Cardiac fibroblast (primary cell): ENCODE data around the gene NXPE3.
"Not testable (repeated sequence)": the region's sequence is repeated elsewhere in the genome, so short reads cannot be mapped to it uniquely, and the experiment has no call there.

Experiments used
- DNase-seq, 2 donors: peaks; one replicate each; pipeline versions ENCODE4 v3.0.0 to v3.0.0-alpha.2; 2010; ENCODE audit warnings: low read depth in 2 of 2
- H3K4me3 ChIP-seq, 2 donors: replicated peaks in 1 of 2; 1 replicate in 1 of 2; 2 replicates in 1 of 2; pipeline ENCODE4 v1.5.1; 2011; ENCODE audit warnings: low read depth in 2 of 2, low read length in 2 of 2, mild to moderate bottlenecking in 2 of 2, moderate library complexity in 1 of 2
- TF ChIP-seq, protein P1 (sequence below): IDR thresholded peaks from one replicate; pipeline ENCODE4 v1.5.1; 2011; ENCODE audit warnings: low read depth, mild to moderate bottlenecking, low read length, inconsistent platforms

NXPE3 gene

GRCh38 chr3:101859882-101860448 is 81.0 kb downstream of the NXPE3 start:
- TF ChIP-seq, protein P1, sequence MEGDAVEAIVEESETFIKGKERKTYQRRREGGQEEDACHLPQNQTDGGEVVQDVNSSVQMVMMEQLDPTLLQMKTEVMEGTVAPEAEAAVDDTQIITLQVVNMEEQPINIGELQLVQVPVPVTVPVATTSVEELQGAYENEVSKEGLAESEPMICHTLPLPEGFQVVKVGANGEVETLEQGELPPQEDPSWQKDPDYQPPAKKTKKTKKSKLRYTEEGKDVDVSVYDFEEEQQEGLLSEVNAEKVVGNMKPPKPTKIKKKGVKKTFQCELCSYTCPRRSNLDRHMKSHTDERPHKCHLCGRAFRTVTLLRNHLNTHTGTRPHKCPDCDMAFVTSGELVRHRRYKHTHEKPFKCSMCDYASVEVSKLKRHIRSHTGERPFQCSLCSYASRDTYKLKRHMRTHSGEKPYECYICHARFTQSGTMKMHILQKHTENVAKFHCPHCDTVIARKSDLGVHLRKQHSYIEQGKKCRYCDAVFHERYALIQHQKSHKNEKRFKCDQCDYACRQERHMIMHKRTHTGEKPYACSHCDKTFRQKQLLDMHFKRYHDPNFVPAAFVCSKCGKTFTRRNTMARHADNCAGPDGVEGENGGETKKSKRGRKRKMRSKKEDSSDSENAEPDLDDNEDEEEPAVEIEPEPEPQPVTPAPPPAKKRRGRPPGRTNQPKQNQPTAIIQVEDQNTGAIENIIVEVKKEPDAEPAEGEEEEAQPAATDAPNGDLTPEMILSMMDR, result no peak
- peak in 1 of 2 donors; percentile 3 for DNase-seq
- no peak overlapping the region for H3K4me3 ChIP-seq

DNA sequence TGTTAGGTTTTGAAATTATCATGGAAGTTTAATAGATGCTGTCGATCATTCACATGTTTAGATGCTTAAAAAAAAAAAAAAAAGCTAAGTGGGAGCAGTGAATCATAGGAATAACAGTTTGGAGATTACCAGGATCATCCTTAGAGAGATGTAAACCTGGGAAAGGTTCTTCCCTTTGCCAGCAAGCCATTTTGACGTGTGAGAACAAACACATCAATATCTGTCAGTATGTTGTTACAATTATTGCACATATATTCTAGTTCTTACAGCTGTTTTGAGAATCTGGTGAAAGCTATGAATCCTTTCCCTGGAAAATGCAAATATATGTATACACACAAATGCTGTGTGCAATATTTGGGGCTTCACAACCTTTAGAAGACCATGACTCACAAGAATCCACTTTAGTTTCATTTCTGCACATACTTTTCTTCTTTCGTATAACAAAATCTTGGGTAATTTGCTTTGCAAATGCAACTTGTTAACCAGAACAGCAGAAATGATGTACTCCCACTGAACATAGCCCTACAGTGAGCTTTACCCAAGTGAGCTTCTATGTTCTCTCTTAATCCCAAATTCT is 82.3 kb downstream of the NXPE3 start:
- TF ChIP-seq, protein P1, result no peak
- H3K4me3 ChIP-seq, result no peak overlapping the region

DNA sequence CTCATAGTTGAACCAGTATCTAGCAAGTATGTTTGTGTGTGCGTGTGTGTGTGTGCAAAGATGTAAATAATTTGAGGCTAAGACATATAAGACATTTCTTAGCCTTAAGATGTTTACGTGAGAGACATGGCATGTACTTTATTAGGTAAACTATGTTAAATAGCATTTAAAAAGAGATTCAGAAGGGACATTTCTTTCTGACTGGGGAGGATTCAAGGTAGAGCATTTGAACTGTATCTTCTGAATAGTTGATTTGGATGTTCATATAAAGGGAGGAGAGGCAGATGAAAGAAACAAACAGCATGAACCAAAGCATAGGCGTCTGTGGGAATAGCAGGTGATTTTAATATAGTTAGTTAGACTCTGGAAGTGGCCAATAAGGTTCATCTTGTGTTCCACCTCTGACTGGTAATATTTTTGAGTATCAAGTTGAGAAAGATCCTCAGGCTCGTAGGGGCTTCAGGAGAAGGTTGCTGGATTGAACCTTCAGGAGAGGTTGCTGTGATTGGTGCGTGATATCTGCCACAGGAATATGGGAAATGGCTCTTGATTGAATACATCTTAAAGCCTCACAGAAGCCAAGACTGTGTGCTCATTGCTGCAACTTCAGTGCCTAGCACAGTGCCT is 82.9 kb downstream of the NXPE3 start:
- H3K4me3 ChIP-seq, result no peak overlapping the region
- TF ChIP-seq, protein P1, result no peak
- DNase-seq, result no peak

More for the DNA sequence above, 82.3 kb downstream of the NXPE3 start:
- peak in 1 of 2 donors; percentile 36 for DNase-seq

DNA sequence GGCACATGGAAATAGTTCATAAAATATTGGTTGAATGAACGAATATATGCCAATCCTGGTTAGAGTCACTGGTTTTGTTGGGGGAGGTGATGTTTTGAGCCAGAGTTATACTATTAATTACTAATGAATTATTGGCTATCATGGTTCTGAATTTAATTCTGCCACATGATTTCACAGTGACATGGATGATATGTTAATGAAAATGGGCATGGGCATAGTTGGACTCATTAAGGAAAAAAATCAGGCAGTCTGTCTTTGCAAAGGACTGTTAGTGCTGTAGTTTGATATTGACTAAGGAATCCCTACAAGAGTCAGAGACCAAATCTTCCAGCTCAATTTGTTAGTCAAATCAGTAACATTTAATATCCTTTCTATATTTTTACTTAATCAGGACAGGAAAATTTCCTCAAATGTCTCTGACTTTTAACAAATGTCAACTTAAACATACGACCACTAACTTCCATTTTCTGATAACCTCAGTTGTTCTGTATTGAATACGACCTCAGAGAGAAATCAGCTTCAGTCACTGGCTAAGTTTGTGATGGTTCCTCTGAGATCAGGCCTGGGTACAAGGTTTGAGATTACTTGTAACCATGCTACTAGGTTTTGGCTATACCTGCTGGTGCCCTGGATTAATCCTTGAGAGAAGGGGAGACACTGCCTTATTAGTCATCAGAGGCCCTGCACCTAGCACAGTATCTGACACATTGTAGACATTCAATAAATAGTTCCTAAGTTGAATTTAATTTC is 83.6 kb downstream of the NXPE3 start:
- TF ChIP-seq, protein P1, result no peak
- peak in 1 of 2 donors; percentile 35 for DNase-seq
- no peak overlapping the region for H3K4me3 ChIP-seq

GRCh38 chr3:101864926-101865325 is 85.9 kb downstream of the NXPE3 start:
- peak in 1 of 2 donors; percentile 14 for DNase-seq
- not testable (repeated sequence) for H3K4me3 ChIP-seq

DNA sequence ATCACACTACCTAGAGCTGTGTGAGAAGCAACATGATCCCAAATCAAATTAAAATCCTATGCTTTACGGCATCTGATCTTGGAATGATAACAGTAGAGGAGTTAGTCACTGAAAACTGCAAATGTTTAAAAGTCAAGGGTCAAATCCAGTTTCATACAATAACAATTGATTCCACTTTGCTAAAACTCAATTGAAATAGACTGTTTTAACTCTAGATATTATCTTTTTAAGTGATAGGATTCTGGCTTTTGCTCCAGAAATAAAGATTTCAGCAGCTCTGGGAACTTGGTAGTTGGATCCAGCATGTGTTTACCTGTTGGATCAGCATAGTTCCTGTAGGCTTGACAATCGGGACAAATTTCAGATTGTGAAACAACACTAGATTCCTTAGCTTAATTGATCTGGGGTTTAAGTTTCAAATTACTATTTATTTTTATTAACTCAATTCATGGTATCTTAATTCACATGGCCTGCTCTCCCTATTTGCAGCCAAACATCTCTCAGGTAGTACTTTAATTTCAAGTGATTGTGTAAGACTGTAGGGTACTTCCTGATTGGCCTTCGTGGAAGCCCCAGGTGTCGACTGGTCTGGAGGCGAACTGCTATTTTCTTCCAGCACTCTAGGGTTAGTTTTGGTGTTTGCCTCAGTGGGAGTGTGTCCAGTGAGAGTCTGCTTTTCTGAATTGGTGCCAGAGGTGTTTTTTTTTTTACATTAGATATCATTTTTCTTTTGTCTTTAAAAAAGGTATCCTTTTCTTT is 86.9 kb downstream of the NXPE3 start:
- TF ChIP-seq, protein P1, result no peak
- H3K4me3 ChIP-seq, result no peak overlapping the region
- peak in 1 of 2 donors; percentile 10 for DNase-seq
